Caco-2 (cell line): ENCODE results near the gene MAN1C1. TPM values are rescaled to one million over a fixed set of nuclear protein-coding genes. Genes with fewer than 3 reads are reported as not detected.
"Not testable (repeated sequence)": the region's sequence is repeated elsewhere in the genome, so short reads cannot be mapped to it uniquely, and the experiment has no call there.

Experiments
- BruUV-seq: library from RNA; stranded (reverse); fragments of 400-500 nt; replicated peaks from 2 replicates; lab custom pipeline; 2021; lab: Mats Ljungman, UMichigan
- CTCF ChIA-PET: fragments of 300-600 bp; sonication (Branson Sonifier 250); formaldehyde crosslinking; loops from one replicate; lab custom pipeline; 2022; ENCODE audit warnings: antibody characterized with exemption; lab: Charles Lee
- POLR2A ChIA-PET: fragments of 300-600 bp; sonication (Branson Sonifier 250); formaldehyde crosslinking; loops from one replicate; lab custom pipeline; 2022; ENCODE audit warnings: antibody characterized with exemption; lab: Charles Lee
- DNase-seq, 2 experiments: peaks; one replicate each; pipeline versions ENCODE4 v3.0.0 to v3.0.0-alpha.2; 2020 to 2022
- H3K27me3 ChIP-seq: replicated peaks from 2 replicates; pipeline ENCODE4 v1.6.0; 2011; ENCODE audit warnings: low read length; ENCODE audit not compliant: control insufficient read depth, insufficient read depth
- H3K36me3 ChIP-seq: 2 replicates; pipeline ENCODE4 v1.5.1; 2011; ENCODE audit warnings: low read length; ENCODE audit not compliant: control insufficient read depth, insufficient read depth
- H3K4me1 ChIP-seq: fragments of 250-450 bp; sonication (Bioruptor Pico); 2 replicates; pipeline ENCODE4 v1.5.1; 2020; ENCODE audit warnings: mild to moderate bottlenecking
- H3K4me3 ChIP-seq: 2 replicates; pipeline ENCODE4 v1.5.1; 2011; ENCODE audit warnings: low read depth, mild to moderate bottlenecking, control low read depth, low read length
- H3K9me3 ChIP-seq: fragments of 250-450 bp; sonication (Bioruptor Pico); 2 replicates; pipeline ENCODE4 v1.5.1; 2020; ENCODE audit warnings: mild to moderate bottlenecking, moderate library complexity
- H3K27ac Mint-ChIP-seq: one replicate; pipeline ENCODE4 v1.8.0; 2022; ENCODE audit warnings: mixed read lengths; ENCODE audit not compliant: unreplicated experiment
- H3K27me3 Mint-ChIP-seq: one replicate; pipeline ENCODE4 v1.8.0; 2022; ENCODE audit warnings: mixed read lengths; ENCODE audit not compliant: insufficient read depth, unreplicated experiment
- H3K36me3 Mint-ChIP-seq: one replicate; pipeline ENCODE4 v1.8.0; 2022; ENCODE audit warnings: mild to moderate bottlenecking, mixed read lengths; ENCODE audit not compliant: insufficient read depth, unreplicated experiment
- H3K4me1 Mint-ChIP-seq: one replicate; pipeline ENCODE4 v1.8.0; 2022; ENCODE audit warnings: low read depth, mixed read lengths; ENCODE audit not compliant: unreplicated experiment
- H3K4me3 Mint-ChIP-seq: one replicate; pipeline ENCODE4 v1.8.0; 2022; ENCODE audit warnings: mild to moderate bottlenecking, moderate library complexity, mixed read lengths; ENCODE audit not compliant: unreplicated experiment
- H3K9me3 Mint-ChIP-seq: one replicate; pipeline ENCODE4 v1.8.0; 2022; ENCODE audit warnings: mixed read lengths; ENCODE audit not compliant: unreplicated experiment
- CTCF ChIP-seq, 2 experiments: fragments of 200-600 bp in 1 of 2; IDR thresholded peaks; 1 replicate in 1 of 2; 2 replicates in 1 of 2; pipeline versions ENCODE4 v1.5.1 to v1.8.0; 2011 to 2022; ENCODE audit warnings: antibody characterized with exemption in 1 of 2, control low read depth in 1 of 2, inconsistent platforms in 1 of 2, low read depth in 1 of 2, low read length in 1 of 2, mild to moderate bottlenecking in 1 of 2, moderate library complexity in 1 of 2; ENCODE audit not compliant: insufficient read depth in 1 of 2, severe bottlenecking in 1 of 2, unreplicated experiment in 1 of 2
- intact Hi-C: fragments of 100-400 bp; cut with micrococcal nuclease; formaldehyde crosslinking; loops from one replicate; pipeline ENCODE4 v1.10.0; 2022; ENCODE audit not compliant: unreplicated experiment
- total RNA-seq: library from RNA; stranded (reverse); gene quantifications from 2 replicates; pipeline ENCODE4 v1.2.3, GENCODE V29; 2022

MAN1C1 gene
- total RNA-seq, 1 experiment from 2014 or later, result 2.7 TPM

DNA sequence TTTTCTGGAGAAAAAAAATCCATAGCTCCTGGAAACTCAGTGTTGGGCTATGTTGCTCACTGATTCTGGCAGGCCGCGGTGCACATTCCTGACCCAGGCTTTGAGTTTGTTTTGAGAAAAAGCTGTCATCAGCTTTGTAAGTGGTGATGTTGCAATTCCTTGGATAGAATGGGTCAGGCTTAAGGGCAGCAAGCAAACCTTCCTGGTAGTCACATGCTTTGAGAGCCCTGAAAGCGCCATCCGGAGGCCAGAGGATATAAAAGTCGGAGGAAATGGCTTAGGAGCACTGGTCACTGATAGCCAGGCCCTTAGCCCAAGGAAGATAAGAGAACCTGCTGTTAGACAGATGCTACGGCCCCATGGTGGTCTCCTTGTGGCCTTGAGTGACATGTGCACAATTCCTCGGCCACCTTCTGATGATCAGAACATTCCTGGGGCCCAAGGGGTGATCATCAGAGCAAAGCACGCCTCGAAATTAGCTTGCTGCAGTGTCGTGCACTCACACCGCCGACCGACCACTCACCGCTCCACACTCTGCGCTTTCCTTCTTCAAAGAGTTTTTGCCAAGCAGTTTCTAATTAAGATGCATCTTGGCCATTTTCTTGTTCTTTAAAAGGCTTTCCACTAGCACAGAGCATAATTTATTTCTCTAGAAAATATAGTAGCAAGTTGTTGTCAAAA lies 78.6 kb downstream of the MAN1C1 start:
- ChIA-PET POLR2A (interaction anchor here (0.6 kb wide), 1 partner anchor 87 kb away, joined by 4 read pairs; no protein-coding TSS in a partner anchor), CTCF (interaction anchor here (0.5 to 1.3 kb wide), 9 partner anchors 13 to 414 kb away, joined by 3 to 9 read pairs (median 5); no protein-coding TSS in a partner anchor)
- Mint-ChIP-seq H3K9me3 (no peaks in the 10 kb centered on the region), H3K36me3 (no peaks in the 10 kb centered on the region), H3K4me3 (no peak overlapping the region), H3K27me3 (no peaks in the 10 kb centered on the region), H3K27ac (peak overlapping the region; percentile 74), H3K4me1 (peaks cover 7% of the 10 kb centered on the region)
- intact Hi-C loops, result loop anchor here (1.0 to 2.0 kb wide), 3 partner anchors 76 to 102 kb away; no protein-coding TSS in a partner anchor
- Histone ChIP-seq H3K4me3 (no peak overlapping the region), H3K36me3 (no peaks in the 10 kb centered on the region), H3K4me1 (no peaks in the 10 kb centered on the region), H3K9me3 (no peaks in the 10 kb centered on the region), H3K27me3 (no peaks in the 10 kb centered on the region)
- DNase-seq, result peak; percentile 78 to 84
- TF ChIP-seq CTCF (IDR thresholded peaks at IDR 0.05; ENCODE audit: insufficient read depth in 1 of 2, low read depth in 1 of 2, low read length in 1 of 2, severe bottlenecking in 1 of 2, unreplicated experiment in 1 of 2), result peak in 1 of 2 experiments; percentile 55
- BruUV-seq, result no TSS peak

- no peak for DNase-seq
- H3K27me3 Mint-ChIP-seq, result no peaks in the 10 kb centered on the region
- Histone ChIP-seq H3K27me3 (no peaks in the 10 kb centered on the region), H3K9me3 (no peaks in the 10 kb centered on the region), H3K4me1 (no peaks in the 10 kb centered on the region), H3K36me3 (no peaks in the 10 kb centered on the region), H3K4me3 (no peak overlapping the region)
- no peak overlapping the region for H3K27ac Mint-ChIP-seq
- H3K4me3 Mint-ChIP-seq, result no peak overlapping the region
- POLR2A ChIA-PET, result no interaction called here
- intact Hi-C loops, result loop anchor here (1.0 to 2.0 kb wide), 3 partner anchors 77 to 101 kb away; no protein-coding TSS in a partner anchor
- no TSS peak for BruUV-seq
- H3K36me3 Mint-ChIP-seq, result no peaks in the 10 kb centered on the region
- CTCF ChIA-PET, result no interaction called here
- H3K4me1 Mint-ChIP-seq, result peaks cover 7% of the 10 kb centered on the region
- TF ChIP-seq CTCF (IDR thresholded peaks at IDR 0.05; ENCODE audit: insufficient read depth in 1 of 2, low read depth in 1 of 2, low read length in 1 of 2, severe bottlenecking in 1 of 2, unreplicated experiment in 1 of 2), result no peak
- no peaks in the 10 kb centered on the region for H3K9me3 Mint-ChIP-seq
These were observed 79.2 kb downstream of the MAN1C1 start for GRCh38 chr1:25695771-25696311.

- H3K27me3 ChIP-seq, POLR2A ChIA-PET, H3K36me3 ChIP-seq, H3K4me1 Mint-ChIP-seq, intact Hi-C loops, H3K36me3 Mint-ChIP-seq, H3K4me3 ChIP-seq, H3K9me3 ChIP-seq, BruUV-seq, DNase-seq, H3K9me3 Mint-ChIP-seq, H3K27me3 Mint-ChIP-seq, H3K4me3 Mint-ChIP-seq, H3K4me1 ChIP-seq, H3K27ac Mint-ChIP-seq, CTCF ChIA-PET: not testable (repeated sequence)
These were observed 80.1 kb downstream of the MAN1C1 start for GRCh38 chr1:25696643-25697042.
